GM23338 (cell line): ENCODE results near the gene TMEM236. TPM values are rescaled to one million over a fixed set of nuclear protein-coding genes. Genes with fewer than 3 reads are reported as not detected.

Source experiments
- ATAC-seq: fragments of 200-7000 bp; cut with Tn5 transposase; 3 replicates; pipeline ENCODE4 v1.9.1; 2020
- DNase-seq: peaks from one replicate; pipeline ENCODE4 v3.0.0-alpha.2; 2015; ENCODE audit warnings: low spot score
- H2AFZ ChIP-seq: fragments of 200-600 bp; sonication (generic); 2 replicates; pipeline ENCODE4 v1.8.0; 2016; ENCODE audit warnings: antibody characterized with exemption, mild to moderate bottlenecking, moderate library complexity
- H3F3A ChIP-seq: fragments of 200-600 bp; sonication (generic); replicated peaks from 2 replicates; pipeline ENCODE4 v1.8.0; 2017; ENCODE audit warnings: antibody characterized with exemption, mixed run types, low read depth
- H3K27ac ChIP-seq: fragments of 200-600 bp; sonication (generic); 2 replicates; pipeline ENCODE4 v1.6.1; 2016; ENCODE audit warnings: low read depth
- H3K27me3 ChIP-seq: fragments of 200-600 bp; sonication (generic); 2 replicates; pipeline ENCODE4 v1.8.0; 2016; ENCODE audit warnings: mild to moderate bottlenecking, mixed run types, moderate library complexity; ENCODE audit not compliant: insufficient read depth
- H3K36me3 ChIP-seq: fragments of 200-600 bp; sonication (generic); 2 replicates; pipeline ENCODE4 v1.8.0; 2016; ENCODE audit warnings: mild to moderate bottlenecking; ENCODE audit not compliant: insufficient read depth
- H3K4me1 ChIP-seq: fragments of 200-600 bp; sonication (generic); 2 replicates; pipeline ENCODE4 v1.8.0; 2016; ENCODE audit warnings: mild to moderate bottlenecking, moderate library complexity; ENCODE audit not compliant: insufficient read depth
- H3K4me2 ChIP-seq: fragments of 200-600 bp; sonication (generic); 2 replicates; pipeline ENCODE4 v1.7.1; 2017; ENCODE audit warnings: mixed run types
- H3K4me3 ChIP-seq: fragments of 200-600 bp; sonication (generic); 2 replicates; pipeline ENCODE4 v1.6.1; 2016; ENCODE audit warnings: mixed run types
- H3K79me2 ChIP-seq: fragments of 200-600 bp; sonication (generic); replicated peaks from 2 replicates; pipeline ENCODE4 v1.8.0; 2017; ENCODE audit warnings: mild to moderate bottlenecking; ENCODE audit not compliant: insufficient read depth
- H3K9me2 ChIP-seq: fragments of 200-600 bp; sonication (generic); 2 replicates; pipeline ENCODE4 v1.8.0; 2017; ENCODE audit not compliant: insufficient read depth
- H4K20me1 ChIP-seq: fragments of 200-600 bp; sonication (generic); replicated peaks from 2 replicates; pipeline ENCODE4 v1.8.0; 2017; ENCODE audit warnings: mild to moderate bottlenecking; ENCODE audit not compliant: insufficient read depth
- H3K27ac Mint-ChIP-seq: 2 replicates; pipeline ENCODE4 v1.8.0; 2020; ENCODE audit warnings: inconsistent platforms, mild to moderate bottlenecking, moderate library complexity, mixed read lengths
- H3K27me3 Mint-ChIP-seq: 3 replicates; pipeline ENCODE4 v1.8.0; 2022; ENCODE audit warnings: low read depth, mild to moderate bottlenecking, moderate library complexity, mixed read lengths, inconsistent platforms; ENCODE audit not compliant: insufficient read depth, poor library complexity
- H3K36me3 Mint-ChIP-seq: 3 replicates; pipeline ENCODE4 v1.8.0; 2021; ENCODE audit warnings: low read depth, mild to moderate bottlenecking, inconsistent platforms, moderate library complexity, mixed read lengths
- H3K4me1 Mint-ChIP-seq: 3 replicates; pipeline ENCODE4 v1.8.0; 2020; ENCODE audit warnings: mild to moderate bottlenecking, inconsistent platforms, mixed read lengths
- H3K4me3 Mint-ChIP-seq: 3 replicates; pipeline ENCODE4 v1.8.0; 2021; ENCODE audit warnings: moderate library complexity, mild to moderate bottlenecking, inconsistent platforms, mixed read lengths
- H3K9me3 Mint-ChIP-seq: 3 replicates; pipeline ENCODE4 v1.8.0; 2020; ENCODE audit warnings: moderate library complexity, mild to moderate bottlenecking, inconsistent platforms, mixed read lengths
- CREB1 ChIP-seq: fragments of 250-450 bp; sonication (Bioruptor Pico); IDR thresholded peaks from 2 replicates; pipeline ENCODE4 v1.5.0; 2020; ENCODE audit warnings: low read depth, mild to moderate bottlenecking, moderate library complexity
- EZH2 ChIP-seq: fragments of 200-600 bp; sonication (generic); IDR thresholded peaks from one replicate; pipeline ENCODE4 v1.8.0; 2017; ENCODE audit warnings: antibody characterized with exemption, mild to moderate bottlenecking, low read depth; ENCODE audit not compliant: unreplicated experiment
- EZH2phosphoT487 ChIP-seq: fragments of 200-600 bp; sonication (generic); IDR thresholded peaks from one replicate; pipeline ENCODE4 v1.8.1; 2018; ENCODE audit warnings: antibody characterized with exemption; ENCODE audit not compliant: unreplicated experiment
- JUNB ChIP-seq: IDR thresholded peaks from one replicate; pipeline ENCODE4 v1.6.1; 2016; ENCODE audit warnings: antibody characterized with exemption; ENCODE audit not compliant: unreplicated experiment
- NANOG ChIP-seq: IDR thresholded peaks from 2 replicates; pipeline ENCODE4 v1.6.1; 2016; ENCODE audit warnings: antibody characterized with exemption, borderline replicate concordance
- POLR2AphosphoS5 ChIP-seq: IDR thresholded peaks from 2 replicates; pipeline ENCODE4 v1.6.1; 2016; ENCODE audit warnings: antibody characterized with exemption, low read depth
- STAT1 ChIP-seq: IDR thresholded peaks from one replicate; pipeline ENCODE4 v1.6.1; 2016; ENCODE audit warnings: antibody characterized with exemption; ENCODE audit not compliant: unreplicated experiment
- ZNF331 ChIP-seq: fragments of 250-450 bp; sonication (Bioruptor Pico); IDR thresholded peaks from 2 replicates; pipeline ENCODE4 v1.5.0; 2020; ENCODE audit warnings: low read depth, mild to moderate bottlenecking, moderate library complexity
- polyA plus RNA-seq: library from polyadenylated mRNA; unstranded; fragments of >200 nt; fragmentation: Nextera tagmentation; extraction: Ambion mirVana; gene quantifications from 2 replicates; pipeline ENCODE4 v1.2.1, GENCODE V29; 2016
- total RNA-seq: library from RNA; depleted of rRNA; stranded (reverse); fragments of >200 nt; shearing (Covaris generic); gene quantifications from 2 replicates; pipeline ENCODE4 v1.2.3, GENCODE V29; 2014
- TF ChIP-seq, protein P1 (sequence below), 2 experiments: fragments of 200-600 bp in 1 of 2; sonication (generic) in 1 of 2; conservative IDR thresholded peaks; 2 replicates each; pipeline versions ENCODE4 v1.5.1 to v1.6.1; 2016 to 2017; ENCODE audit warnings: antibody characterized with exemption in 2 of 2, low read depth in 2 of 2, mild to moderate bottlenecking in 2 of 2, moderate library complexity in 1 of 2
- TF ChIP-seq, protein P2 (sequence below): IDR thresholded peaks from 2 replicates; pipeline ENCODE4 v1.6.1; 2016; ENCODE audit warnings: antibody characterized with exemption
- TF ChIP-seq, protein P3 (sequence below): IDR thresholded peaks from one replicate; pipeline ENCODE4 v1.6.1; 2018; ENCODE audit warnings: antibody characterized with exemption; ENCODE audit not compliant: unreplicated experiment

The TMEM236 gene
- total and polyA plus RNA-seq, 2 experiments from 2014 or later: 0.03 TPM

DNA sequence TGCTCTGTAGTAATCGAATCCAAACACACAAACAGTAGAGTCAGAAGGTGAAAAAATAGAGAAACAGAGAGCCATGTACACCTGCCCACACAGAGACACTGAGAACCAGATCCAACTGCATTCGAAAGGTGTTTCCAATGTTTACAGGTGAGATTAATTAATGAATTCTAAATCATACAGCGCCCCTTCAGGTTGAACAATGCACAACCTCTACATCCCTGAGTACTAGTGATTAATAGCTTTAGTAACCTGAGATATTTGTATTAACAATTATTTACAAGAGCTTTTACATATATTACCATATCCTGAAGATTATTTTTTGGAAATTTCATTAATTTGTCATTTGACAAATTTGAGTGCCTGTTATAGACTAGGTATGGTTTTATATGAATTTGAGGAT, 49.5 kb downstream of the TMEM236 start:
- DNase-seq (peak; percentile 41), ATAC-seq (no peak; the same call in 2 of the 3 replicates)
- Mint-ChIP-seq H3K4me1 (no peaks in the 10 kb centered on the region), H3K9me3 (peaks cover 5% of the 10 kb centered on the region), H3K27me3 (peaks cover 5% of the 10 kb centered on the region), H3K27ac (no peak overlapping the region), H3K4me3 (no peak overlapping the region), H3K36me3 (peaks cover 5% of the 10 kb centered on the region; the same call in 2 of the 3 replicates)
- Histone ChIP-seq H3K27me3 (no peaks in the 10 kb centered on the region), H2AFZ (no peak overlapping the region), H3K79me2 (no peaks in the 10 kb centered on the region), H3F3A (no peaks in the 10 kb centered on the region), H3K27ac (no peak overlapping the region), H3K4me1 (no peaks in the 10 kb centered on the region), H3K4me3 (no peak overlapping the region), H3K4me2 (no peak overlapping the region), H4K20me1 (no peaks in the 10 kb centered on the region), H3K36me3 (no peaks in the 10 kb centered on the region), H3K9me2 (no peaks in the 10 kb centered on the region)
- TF ChIP-seq, protein P1, sequence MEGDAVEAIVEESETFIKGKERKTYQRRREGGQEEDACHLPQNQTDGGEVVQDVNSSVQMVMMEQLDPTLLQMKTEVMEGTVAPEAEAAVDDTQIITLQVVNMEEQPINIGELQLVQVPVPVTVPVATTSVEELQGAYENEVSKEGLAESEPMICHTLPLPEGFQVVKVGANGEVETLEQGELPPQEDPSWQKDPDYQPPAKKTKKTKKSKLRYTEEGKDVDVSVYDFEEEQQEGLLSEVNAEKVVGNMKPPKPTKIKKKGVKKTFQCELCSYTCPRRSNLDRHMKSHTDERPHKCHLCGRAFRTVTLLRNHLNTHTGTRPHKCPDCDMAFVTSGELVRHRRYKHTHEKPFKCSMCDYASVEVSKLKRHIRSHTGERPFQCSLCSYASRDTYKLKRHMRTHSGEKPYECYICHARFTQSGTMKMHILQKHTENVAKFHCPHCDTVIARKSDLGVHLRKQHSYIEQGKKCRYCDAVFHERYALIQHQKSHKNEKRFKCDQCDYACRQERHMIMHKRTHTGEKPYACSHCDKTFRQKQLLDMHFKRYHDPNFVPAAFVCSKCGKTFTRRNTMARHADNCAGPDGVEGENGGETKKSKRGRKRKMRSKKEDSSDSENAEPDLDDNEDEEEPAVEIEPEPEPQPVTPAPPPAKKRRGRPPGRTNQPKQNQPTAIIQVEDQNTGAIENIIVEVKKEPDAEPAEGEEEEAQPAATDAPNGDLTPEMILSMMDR (conservative IDR thresholded peaks at IDR 0.05; ENCODE audit: low read depth in 2 of 2): peak; percentile 41 to 69; a peak in 3 of 4 replicates
- TF ChIP-seq, protein P2, sequence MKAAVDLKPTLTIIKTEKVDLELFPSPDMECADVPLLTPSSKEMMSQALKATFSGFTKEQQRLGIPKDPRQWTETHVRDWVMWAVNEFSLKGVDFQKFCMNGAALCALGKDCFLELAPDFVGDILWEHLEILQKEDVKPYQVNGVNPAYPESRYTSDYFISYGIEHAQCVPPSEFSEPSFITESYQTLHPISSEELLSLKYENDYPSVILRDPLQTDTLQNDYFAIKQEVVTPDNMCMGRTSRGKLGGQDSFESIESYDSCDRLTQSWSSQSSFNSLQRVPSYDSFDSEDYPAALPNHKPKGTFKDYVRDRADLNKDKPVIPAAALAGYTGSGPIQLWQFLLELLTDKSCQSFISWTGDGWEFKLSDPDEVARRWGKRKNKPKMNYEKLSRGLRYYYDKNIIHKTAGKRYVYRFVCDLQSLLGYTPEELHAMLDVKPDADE: no peak

DNA sequence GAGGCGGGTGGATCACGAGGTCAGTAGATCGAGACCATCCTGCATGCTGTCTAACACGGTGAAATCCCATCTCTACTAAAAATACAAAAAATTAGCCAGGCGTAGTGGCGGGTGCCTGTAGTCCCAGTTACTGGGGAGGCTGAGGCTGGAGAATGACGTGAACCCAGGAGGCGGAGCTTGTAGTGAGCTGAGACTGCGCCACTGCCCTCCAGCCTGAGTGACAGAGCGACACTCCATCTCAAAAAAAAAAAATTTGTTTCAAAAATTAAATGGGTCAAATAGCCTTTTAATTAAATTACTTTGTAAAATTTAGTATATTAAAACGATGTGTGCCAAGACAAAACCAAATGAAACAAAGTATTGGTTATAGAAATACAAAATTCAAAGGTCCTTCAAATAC, 50.3 kb downstream of the TMEM236 start:
- Mint-ChIP-seq H3K27ac (no peak overlapping the region), H3K36me3 (no peaks in the 10 kb centered on the region), H3K4me3 (no peak overlapping the region), H3K27me3 (peaks cover 5% of the 10 kb centered on the region), H3K9me3 (no peaks in the 10 kb centered on the region), H3K4me1 (no peaks in the 10 kb centered on the region)
- Histone ChIP-seq H3F3A (no peaks in the 10 kb centered on the region), H3K9me2 (no peaks in the 10 kb centered on the region), H3K4me1 (no peaks in the 10 kb centered on the region), H3K4me3 (no peak overlapping the region), H2AFZ (no peak overlapping the region), H4K20me1 (no peaks in the 10 kb centered on the region), H3K4me2 (no peak overlapping the region), H3K27ac (no peak overlapping the region), H3K36me3 (no peaks in the 10 kb centered on the region), H3K79me2 (no peaks in the 10 kb centered on the region), H3K27me3 (no peaks in the 10 kb centered on the region)
- DNase-seq: no peak
- ATAC-seq: no peak
- TF ChIP-seq CREB1 (CRISPR knock-in tag) (no peak), NANOG (no peak), POLR2AphosphoS5 (no peak), STAT1 (no peak), JUNB (no peak), EZH2phosphoT487 (no peak), EZH2 (no peak), ZNF331 (CRISPR knock-in tag) (no peak)
- TF ChIP-seq, protein P1 (conservative IDR thresholded peaks at IDR 0.05; ENCODE audit: low read depth in 2 of 2): no peak
- TF ChIP-seq, protein P2: no peak
- TF ChIP-seq, protein P3, sequence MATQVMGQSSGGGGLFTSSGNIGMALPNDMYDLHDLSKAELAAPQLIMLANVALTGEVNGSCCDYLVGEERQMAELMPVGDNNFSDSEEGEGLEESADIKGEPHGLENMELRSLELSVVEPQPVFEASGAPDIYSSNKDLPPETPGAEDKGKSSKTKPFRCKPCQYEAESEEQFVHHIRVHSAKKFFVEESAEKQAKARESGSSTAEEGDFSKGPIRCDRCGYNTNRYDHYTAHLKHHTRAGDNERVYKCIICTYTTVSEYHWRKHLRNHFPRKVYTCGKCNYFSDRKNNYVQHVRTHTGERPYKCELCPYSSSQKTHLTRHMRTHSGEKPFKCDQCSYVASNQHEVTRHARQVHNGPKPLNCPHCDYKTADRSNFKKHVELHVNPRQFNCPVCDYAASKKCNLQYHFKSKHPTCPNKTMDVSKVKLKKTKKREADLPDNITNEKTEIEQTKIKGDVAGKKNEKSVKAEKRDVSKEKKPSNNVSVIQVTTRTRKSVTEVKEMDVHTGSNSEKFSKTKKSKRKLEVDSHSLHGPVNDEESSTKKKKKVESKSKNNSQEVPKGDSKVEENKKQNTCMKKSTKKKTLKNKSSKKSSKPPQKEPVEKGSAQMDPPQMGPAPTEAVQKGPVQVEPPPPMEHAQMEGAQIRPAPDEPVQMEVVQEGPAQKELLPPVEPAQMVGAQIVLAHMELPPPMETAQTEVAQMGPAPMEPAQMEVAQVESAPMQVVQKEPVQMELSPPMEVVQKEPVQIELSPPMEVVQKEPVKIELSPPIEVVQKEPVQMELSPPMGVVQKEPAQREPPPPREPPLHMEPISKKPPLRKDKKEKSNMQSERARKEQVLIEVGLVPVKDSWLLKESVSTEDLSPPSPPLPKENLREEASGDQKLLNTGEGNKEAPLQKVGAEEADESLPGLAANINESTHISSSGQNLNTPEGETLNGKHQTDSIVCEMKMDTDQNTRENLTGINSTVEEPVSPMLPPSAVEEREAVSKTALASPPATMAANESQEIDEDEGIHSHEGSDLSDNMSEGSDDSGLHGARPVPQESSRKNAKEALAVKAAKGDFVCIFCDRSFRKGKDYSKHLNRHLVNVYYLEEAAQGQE: no peak
